Astrocyte (in vitro differentiated cells and primary cell): Measurements from ENCODE around the gene ADIPOR2. TPM values are rescaled to one million over a fixed set of nuclear protein-coding genes. Genes with fewer than 3 reads are reported as not detected.

Source experiments
- DNase-seq: peaks from one replicate; pipeline ENCODE4 v3.0.0-alpha.2; 2010; ENCODE audit warnings: low read depth
- FAIRE-seq: peaks from 2 replicates; lab custom pipeline; 2011; peaks lifted over from hg19 to GRCh38; lab: Jason Lieb, UNC
- H2AFZ ChIP-seq: 2 replicates; pipeline ENCODE4 v1.6.0; 2012; ENCODE audit warnings: low read depth, low read length, inconsistent platforms
- H3K27ac ChIP-seq: 2 replicates; pipeline ENCODE4 v1.5.1; 2011; ENCODE audit warnings: low read depth, low read length, inconsistent platforms
- H3K27me3 ChIP-seq: 2 replicates; pipeline ENCODE4 v1.6.0; 2011; ENCODE audit warnings: low read length, inconsistent platforms; ENCODE audit not compliant: insufficient read depth
- H3K36me3 ChIP-seq: 2 replicates; pipeline ENCODE4 v1.5.1; 2011; ENCODE audit warnings: low read length, inconsistent platforms; ENCODE audit not compliant: insufficient read depth
- H3K4me1 ChIP-seq: 2 replicates; pipeline ENCODE4 v1.5.1; 2011; ENCODE audit warnings: low read length, inconsistent platforms; ENCODE audit not compliant: insufficient read depth
- H3K4me2 ChIP-seq: 2 replicates; pipeline ENCODE4 v1.6.0; 2012; ENCODE audit warnings: low read length, inconsistent platforms
- H3K4me3 ChIP-seq: 2 replicates; pipeline ENCODE4 v1.5.1; 2011; ENCODE audit warnings: low read depth, mild to moderate bottlenecking, low read length, inconsistent platforms; ENCODE audit not compliant: insufficient read depth
- H3K79me2 ChIP-seq: 2 replicates; pipeline ENCODE4 v1.6.0; 2012; ENCODE audit warnings: mild to moderate bottlenecking, low read length, inconsistent platforms; ENCODE audit not compliant: insufficient read depth
- H3K9ac ChIP-seq: 2 replicates; pipeline ENCODE4 v1.6.0; 2012; ENCODE audit warnings: mild to moderate bottlenecking, low read length, inconsistent platforms
- H3K9me3 ChIP-seq: 2 replicates; pipeline ENCODE4 v1.5.1; 2012; ENCODE audit warnings: low read depth, mild to moderate bottlenecking, low read length, inconsistent platforms; ENCODE audit not compliant: insufficient read depth
- H4K20me1 ChIP-seq: 2 replicates; pipeline ENCODE4 v1.6.0; 2012; ENCODE audit warnings: low read length, inconsistent platforms; ENCODE audit not compliant: insufficient read depth
- H3K27ac Mint-ChIP-seq: one replicate; pipeline ENCODE4 v1.8.0; 2021; ENCODE audit warnings: mild to moderate bottlenecking, mixed read lengths; ENCODE audit not compliant: unreplicated experiment
- H3K27me3 Mint-ChIP-seq: one replicate; pipeline ENCODE4 v1.8.0; 2021; ENCODE audit warnings: low read depth, mixed read lengths; ENCODE audit not compliant: unreplicated experiment
- H3K36me3 Mint-ChIP-seq: one replicate; pipeline ENCODE4 v1.8.0; 2021; ENCODE audit warnings: low read depth, mixed read lengths; ENCODE audit not compliant: unreplicated experiment
- H3K4me1 Mint-ChIP-seq: one replicate; pipeline ENCODE4 v1.8.0; 2021; ENCODE audit warnings: low read depth, mixed read lengths; ENCODE audit not compliant: unreplicated experiment
- H3K4me3 Mint-ChIP-seq: one replicate; pipeline ENCODE4 v1.8.0; 2021; ENCODE audit warnings: mild to moderate bottlenecking, moderate library complexity, mixed read lengths; ENCODE audit not compliant: unreplicated experiment
- H3K9me3 Mint-ChIP-seq: one replicate; pipeline ENCODE4 v1.8.0; 2021; ENCODE audit warnings: mild to moderate bottlenecking, mixed read lengths; ENCODE audit not compliant: unreplicated experiment
- EZH2 ChIP-seq: IDR thresholded peaks from 2 replicates; pipeline ENCODE4 v1.6.1; 2012; ENCODE audit warnings: mild to moderate bottlenecking, low read length, inconsistent platforms; ENCODE audit not compliant: insufficient read depth
- total RNA-seq: library from RNA; stranded (reverse); gene quantifications from 2 replicates; pipeline ENCODE4 v1.2.1, GENCODE V29; 2021
- TF ChIP-seq, protein P1 (sequence below): IDR thresholded peaks from 2 replicates; pipeline ENCODE4 v1.5.1; 2011; ENCODE audit warnings: low read depth, mild to moderate bottlenecking, inconsistent platforms, low read length, moderate library complexity; ENCODE audit not compliant: insufficient read depth

The ADIPOR2 gene
- total RNA-seq, 1 donor from 2014 or later, result 56.6 TPM

DNA sequence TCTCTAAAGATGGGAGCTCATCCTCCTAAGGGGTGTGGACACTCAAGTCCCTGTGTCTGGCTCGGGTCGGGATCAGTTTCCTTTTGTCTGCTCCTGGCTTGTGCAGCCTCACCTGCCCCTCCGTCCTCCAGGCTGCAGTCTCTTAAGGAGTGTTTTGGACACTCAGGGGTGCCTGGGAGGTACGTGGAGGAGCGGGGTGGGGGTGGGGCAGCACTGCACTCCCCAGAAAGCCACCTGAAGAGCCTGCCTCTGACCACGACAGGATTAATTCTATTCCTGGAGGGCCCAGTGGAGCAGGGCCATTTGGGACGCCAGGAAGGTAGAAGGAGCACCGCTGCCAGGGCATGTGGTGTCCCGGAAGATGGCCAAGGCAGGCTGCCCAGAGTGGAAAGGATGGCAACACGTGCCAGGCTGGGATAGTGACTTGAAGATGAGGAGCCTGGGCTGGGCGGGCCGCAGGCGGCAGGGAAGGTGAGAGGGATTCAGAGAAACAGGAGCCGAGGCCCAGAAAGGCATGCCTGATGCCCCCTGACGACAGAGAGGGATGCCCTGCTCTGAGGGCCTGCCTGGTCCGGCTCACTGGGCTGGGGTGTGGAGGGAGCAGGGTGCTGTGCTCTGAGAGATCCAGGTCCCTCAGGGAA, 114.7 kb downstream of the ADIPOR2 start:
- TF ChIP-seq, protein P1, sequence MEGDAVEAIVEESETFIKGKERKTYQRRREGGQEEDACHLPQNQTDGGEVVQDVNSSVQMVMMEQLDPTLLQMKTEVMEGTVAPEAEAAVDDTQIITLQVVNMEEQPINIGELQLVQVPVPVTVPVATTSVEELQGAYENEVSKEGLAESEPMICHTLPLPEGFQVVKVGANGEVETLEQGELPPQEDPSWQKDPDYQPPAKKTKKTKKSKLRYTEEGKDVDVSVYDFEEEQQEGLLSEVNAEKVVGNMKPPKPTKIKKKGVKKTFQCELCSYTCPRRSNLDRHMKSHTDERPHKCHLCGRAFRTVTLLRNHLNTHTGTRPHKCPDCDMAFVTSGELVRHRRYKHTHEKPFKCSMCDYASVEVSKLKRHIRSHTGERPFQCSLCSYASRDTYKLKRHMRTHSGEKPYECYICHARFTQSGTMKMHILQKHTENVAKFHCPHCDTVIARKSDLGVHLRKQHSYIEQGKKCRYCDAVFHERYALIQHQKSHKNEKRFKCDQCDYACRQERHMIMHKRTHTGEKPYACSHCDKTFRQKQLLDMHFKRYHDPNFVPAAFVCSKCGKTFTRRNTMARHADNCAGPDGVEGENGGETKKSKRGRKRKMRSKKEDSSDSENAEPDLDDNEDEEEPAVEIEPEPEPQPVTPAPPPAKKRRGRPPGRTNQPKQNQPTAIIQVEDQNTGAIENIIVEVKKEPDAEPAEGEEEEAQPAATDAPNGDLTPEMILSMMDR, result no peak
- no peak for TF ChIP-seq EZH2

DNA sequence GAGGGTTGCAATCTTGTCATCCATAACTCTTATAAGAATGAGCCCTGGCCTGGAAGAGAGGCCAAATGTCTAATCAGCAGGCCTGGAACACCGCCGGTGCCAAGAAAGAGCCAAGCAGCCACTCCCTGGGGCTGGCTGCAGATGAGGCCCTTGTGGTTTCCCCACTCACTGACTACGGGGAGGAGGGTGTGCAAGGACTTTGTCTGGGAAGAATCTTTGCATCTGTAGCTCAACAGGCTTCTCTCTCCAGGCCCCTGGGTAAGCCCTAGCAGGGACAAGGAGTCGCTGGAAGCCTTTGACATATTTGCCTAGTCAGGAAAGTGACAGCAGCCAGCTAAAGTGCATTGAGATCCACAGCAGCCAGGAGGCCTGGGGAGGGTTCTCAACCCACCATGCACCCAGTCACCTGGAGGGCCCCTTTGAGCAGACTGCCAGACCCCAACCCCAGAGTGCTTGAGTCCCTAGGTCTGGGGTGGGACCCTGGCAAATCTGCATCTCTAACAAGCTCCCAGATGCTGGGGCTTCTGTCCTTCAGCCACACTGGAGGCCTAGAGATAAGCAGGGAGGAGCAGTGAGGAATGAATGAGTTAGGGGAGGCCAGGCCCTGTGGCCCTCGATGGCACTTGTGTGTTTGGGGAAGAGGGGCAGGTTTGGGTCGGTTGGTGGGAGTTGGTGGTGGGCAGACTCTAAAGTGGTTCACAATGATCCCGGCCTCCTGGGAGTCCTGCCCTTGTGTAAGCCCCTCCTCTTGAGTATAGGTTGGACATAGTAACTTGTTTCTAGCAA, 115.6 kb downstream of the ADIPOR2 start:
- FAIRE-seq, result no peak
- Histone ChIP-seq H3K9me3 (no peaks in the 10 kb centered on the region), H3K27ac (no peak overlapping the region), H3K4me3 (no peak overlapping the region), H3K4me1 (peaks cover 18% of the 10 kb centered on the region), H4K20me1 (no peaks in the 10 kb centered on the region), H2AFZ (no peak overlapping the region), H3K9ac (no peak overlapping the region), H3K27me3 (no peaks in the 10 kb centered on the region), H3K79me2 (no peaks in the 10 kb centered on the region), H3K4me2 (no peak overlapping the region), H3K36me3 (no peaks in the 10 kb centered on the region)
- Mint-ChIP-seq H3K27ac (no peak overlapping the region), H3K9me3 (peaks cover 2% of the 10 kb centered on the region), H3K36me3 (no peaks in the 10 kb centered on the region), H3K4me3 (no peak overlapping the region), H3K27me3 (peaks cover 1% of the 10 kb centered on the region), H3K4me1 (peaks cover 7% of the 10 kb centered on the region)
- DNase-seq, result peak; percentile 16
- TF ChIP-seq, protein P1, result no peak

More for the DNA sequence above, 114.7 kb downstream of the ADIPOR2 start:
- H4K20me1 ChIP-seq, result no peaks in the 10 kb centered on the region
- FAIRE-seq (no peak), DNase-seq (no peak)
- H3K4me2 ChIP-seq, result no peak overlapping the region
- H3K79me2 ChIP-seq, result no peaks in the 10 kb centered on the region
- no peak overlapping the region for H3K27ac ChIP-seq
- Mint-ChIP-seq H3K4me1 (peaks cover 6% of the 10 kb centered on the region), H3K27ac (no peak overlapping the region), H3K4me3 (peak overlapping the region; percentile 45), H3K9me3 (peaks cover 2% of the 10 kb centered on the region), H3K27me3 (peaks cover 1% of the 10 kb centered on the region), H3K36me3 (no peaks in the 10 kb centered on the region)
- no peaks in the 10 kb centered on the region for H3K36me3 ChIP-seq
- H3K27me3 ChIP-seq, result no peaks in the 10 kb centered on the region
- no peak overlapping the region for H2AFZ ChIP-seq
- H3K9me3 ChIP-seq, result no peaks in the 10 kb centered on the region
- peaks cover 8% of the 10 kb centered on the region for H3K4me1 ChIP-seq
- no peak overlapping the region for H3K4me3 ChIP-seq
- no peak overlapping the region for H3K9ac ChIP-seq
